Right ventricle myocardium inferior (tissue), 1 donor: ENCODE measurements around the gene HOXA4. TPM values are rescaled to one million over a fixed set of nuclear protein-coding genes. Genes with fewer than 3 reads are reported as not detected.

Experiments
- ATAC-seq: fragments of 200-7000 bp; cut with Tn5 transposase; one replicate; pipeline ENCODE4 v1.9.1; 2020; ENCODE audit warnings: mild to moderate bottlenecking, moderate library complexity
- DNase-seq: peaks from one replicate; pipeline ENCODE4 v3.0.0; 2021; ENCODE audit errors: missing footprints
- intact Hi-C: fragments of 100-400 bp; cut with DNase I; formaldehyde crosslinking; loops from one replicate; pipeline ENCODE4 v1.11.0; 2022
- total RNA-seq: library from RNA; stranded (reverse); fragmentation: NEBNext Ultra II Directional; extraction: Animal tissue kit (Norgen Biotek cat#: 25700); gene quantifications from one replicate; pipeline ENCODE4 v1.2.1, GENCODE V29; 2021
- donor health status: DM: no; HTN: yes; CAD: no; lungs with severe emphysema.

Gene HOXA4
- total RNA-seq, 1 donor from 2014 or later, result 0.14 TPM

- ATAC-seq (no peak), DNase-seq (no peak)
- intact Hi-C loops, result no loop called here
These were observed 27.7 kb downstream of the HOXA4 start, which contains the start of gene HOXA2 for GRCh38 chr7:27102581-27103442. HOXA2 (minus strand) TSS chr7:27102683; CDS start chr7:27102500, 183 bp downstream.

GRCh38 chr7:27101957-27102580 is 28.5 kb downstream of the HOXA4 start:
- ATAC-seq (no peak), DNase-seq (no peak)
- intact Hi-C loops, result no loop called here

- ATAC-seq (no peak), DNase-seq (no peak)
- intact Hi-C loops, result no loop called here
These were observed 29.2 kb downstream of the HOXA4 start for GRCh38 chr7:27101171-27101956.

GRCh38 chr7:27100694-27101170 is 29.8 kb downstream of the HOXA4 start:
- ATAC-seq (no peak), DNase-seq (no peak)
- intact Hi-C loops, result no loop called here

- intact Hi-C loops, result no loop called here
- ATAC-seq (no peak), DNase-seq (no peak)
These were observed 30.8 kb downstream of the HOXA4 start for GRCh38 chr7:27099453-27100370.

GRCh38 chr7:27098578-27099451 is 31.7 kb downstream of the HOXA4 start:
- intact Hi-C loops, result no loop called here
- DNase-seq (no peak), ATAC-seq (no peak)

- no peak for ATAC-seq
- no peak for DNase-seq
- intact Hi-C loops, result no loop called here
These were observed 32.6 kb downstream of the HOXA4 start for GRCh38 chr7:27097686-27098577.

- peak; percentile 80 for DNase-seq
- intact Hi-C loops, result no loop called here
- peak; percentile 29 for ATAC-seq
These were observed 33.6 kb downstream of the HOXA4 start for GRCh38 chr7:27096768-27097514.

- peak; percentile 82 for DNase-seq
- ATAC-seq, result peak; percentile 62
- intact Hi-C loops, result no loop called here
These were observed 34.4 kb downstream of the HOXA4 start, which contains the start of gene HOXA1 for GRCh38 chr7:27095897-27096767. HOXA1 (minus strand) TSS chr7:27096000; CDS start chr7:27095912, 88 bp downstream.

- ATAC-seq, result no peak
- DNase-seq, result no peak
- intact Hi-C loops, result no loop called here
These were observed 35.3 kb downstream of the HOXA4 start for GRCh38 chr7:27095050-27095896.

- ATAC-seq (no peak), DNase-seq (no peak)
- intact Hi-C loops, result no loop called here
These were observed 36.1 kb downstream of the HOXA4 start for GRCh38 chr7:27094304-27095049.

GRCh38 chr7:27093184-27093895 is 37.2 kb downstream of the HOXA4 start:
- intact Hi-C loops, result no loop called here
- DNase-seq, result no peak

GRCh38 chr7:27092819-27093110 is 37.8 kb downstream of the HOXA4 start:
- ATAC-seq (no peak), DNase-seq (no peak)
- intact Hi-C loops, result no loop called here

More at GRCh38 chr7:27093184-27093895, 37.2 kb downstream of the HOXA4 start:
- no peak for ATAC-seq
